Activated T-cell treated with anti-CD3 and anti-CD28 coated beads for 48 hours (primary cell): ENCODE data around the gene WASHC4.

ENCODE experiments used
- DNase-seq: peaks from one replicate; pipeline ENCODE4 v3.0.0-alpha.2; 2020; ENCODE audit warnings: low read depth

WASHC4 gene

DNA sequence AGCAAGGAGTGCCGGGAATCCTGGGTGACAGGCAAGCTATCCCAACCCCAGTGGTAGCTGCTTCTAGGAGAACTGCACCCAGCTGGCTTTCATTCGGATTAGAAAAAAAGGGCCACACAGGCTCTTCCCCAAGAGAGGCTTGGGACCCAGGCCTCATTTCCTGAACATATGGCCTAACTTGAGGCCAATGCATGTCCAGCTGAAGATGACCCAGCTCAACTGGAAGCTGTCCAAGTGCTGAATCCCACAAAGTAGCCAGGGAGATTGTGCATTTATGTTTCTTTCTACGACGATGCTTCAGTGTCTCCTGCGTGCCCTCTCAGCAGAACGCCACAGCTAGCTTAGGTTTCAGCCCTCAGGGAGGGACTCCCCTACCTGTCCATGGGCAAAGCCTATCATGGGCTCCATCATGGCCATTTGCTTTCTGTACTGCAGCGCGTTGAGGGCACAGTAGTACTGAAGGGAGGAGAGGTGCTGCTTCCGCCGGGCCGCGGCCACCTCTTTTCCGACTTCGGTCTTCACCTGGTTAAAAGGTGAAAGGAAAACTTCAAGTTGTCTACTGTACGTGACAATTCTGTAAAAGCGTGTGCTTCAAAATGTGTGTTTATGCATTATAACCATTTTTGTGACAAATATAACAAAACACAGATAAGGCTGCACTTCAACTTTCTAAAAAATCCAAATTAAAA is 99.3 kb downstream of the WASHC4 start:
- no peak for DNase-seq

DNA sequence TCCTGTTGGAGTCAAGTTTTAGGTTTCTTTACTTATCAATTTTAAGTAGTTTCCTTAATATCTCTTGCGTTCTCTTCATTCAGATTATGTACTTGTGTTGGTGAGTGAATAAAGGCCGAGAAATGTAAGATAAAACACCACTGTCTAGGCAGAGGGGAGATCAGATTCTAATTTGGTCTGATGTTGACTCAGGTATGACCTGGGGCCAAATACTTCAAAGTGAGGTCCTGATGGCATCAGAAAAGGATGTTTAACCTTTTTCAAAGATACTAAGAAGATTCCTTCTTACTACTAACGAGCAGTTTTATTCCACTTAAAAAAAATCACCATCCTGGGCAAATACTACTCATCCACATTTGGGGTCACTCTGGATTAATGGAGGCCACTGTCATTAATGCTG is 101.6 kb downstream of the WASHC4 start:
- no peak for DNase-seq

DNA sequence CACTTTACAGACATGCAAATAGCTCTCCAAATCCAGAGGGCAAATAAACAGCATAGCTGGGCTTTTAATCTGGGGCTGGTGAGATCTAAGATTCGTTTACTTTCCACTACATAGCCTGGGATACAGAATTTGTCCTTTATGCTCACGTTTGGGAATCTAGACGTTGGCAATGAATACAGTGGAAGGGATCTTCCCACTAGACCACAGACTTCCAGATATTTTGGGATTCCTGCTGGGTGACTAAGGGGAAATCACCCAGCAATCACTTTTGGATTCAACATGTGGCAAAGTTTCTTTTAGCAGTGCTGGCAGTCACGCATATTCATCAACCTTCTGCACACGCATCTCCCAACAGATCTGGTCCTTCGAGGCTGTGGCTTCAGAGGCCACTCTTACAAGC is 104.9 kb downstream of the WASHC4 start:
- DNase-seq: no peak

DNA sequence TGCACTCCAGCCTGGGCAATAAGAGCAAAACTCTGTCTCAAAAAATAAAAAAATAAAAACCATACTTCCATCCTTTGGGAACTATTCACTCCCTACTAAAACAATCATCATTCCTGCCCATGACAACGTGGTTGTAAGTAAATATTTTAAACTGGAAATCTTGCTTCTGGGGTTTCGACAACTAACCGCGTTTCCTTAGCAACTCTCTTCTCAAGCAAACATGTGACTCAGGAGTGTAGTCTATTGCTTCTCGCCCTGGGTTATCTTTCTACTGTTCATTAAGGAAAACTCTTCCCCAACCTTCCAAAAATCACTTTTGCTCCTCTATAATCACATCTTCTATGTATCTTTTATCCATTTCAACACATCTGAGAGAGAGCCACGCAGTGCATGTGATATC is 106.6 kb downstream of the WASHC4 start:
- no peak for DNase-seq

DNA sequence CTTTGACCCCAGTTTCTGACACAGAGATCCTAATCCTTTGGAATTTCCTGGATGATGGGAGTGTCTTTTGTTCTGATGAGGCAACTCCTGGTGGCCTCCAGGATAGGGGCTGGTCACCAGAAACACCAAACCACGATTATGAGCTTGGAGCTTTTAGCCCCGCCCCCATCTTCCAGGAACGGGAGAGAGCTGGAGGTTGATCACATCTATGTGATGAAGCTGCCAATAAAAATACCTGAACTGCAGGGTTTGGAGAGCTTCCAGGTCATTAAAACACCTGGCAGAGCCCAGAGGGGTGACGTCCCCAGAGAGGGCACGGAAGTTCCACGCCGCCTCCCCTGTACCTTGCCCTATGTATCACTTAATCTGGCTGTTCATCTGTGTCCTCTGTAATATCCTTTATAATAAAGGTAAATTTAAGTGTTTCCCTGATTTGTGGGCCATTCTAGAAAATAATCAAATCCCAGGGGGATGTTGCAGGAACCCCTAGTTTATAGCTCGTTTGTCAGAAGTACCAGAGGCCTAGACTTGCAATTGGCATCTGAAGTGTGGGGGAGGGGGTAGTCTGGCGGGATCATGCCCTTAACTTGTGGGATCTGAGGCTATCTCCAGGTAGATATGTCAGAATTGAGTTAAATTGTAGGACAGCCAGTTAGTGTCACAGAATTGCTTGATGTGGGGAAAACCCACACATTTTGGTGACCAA is 107.3 kb downstream of the WASHC4 start:
- DNase-seq: no peak

DNA sequence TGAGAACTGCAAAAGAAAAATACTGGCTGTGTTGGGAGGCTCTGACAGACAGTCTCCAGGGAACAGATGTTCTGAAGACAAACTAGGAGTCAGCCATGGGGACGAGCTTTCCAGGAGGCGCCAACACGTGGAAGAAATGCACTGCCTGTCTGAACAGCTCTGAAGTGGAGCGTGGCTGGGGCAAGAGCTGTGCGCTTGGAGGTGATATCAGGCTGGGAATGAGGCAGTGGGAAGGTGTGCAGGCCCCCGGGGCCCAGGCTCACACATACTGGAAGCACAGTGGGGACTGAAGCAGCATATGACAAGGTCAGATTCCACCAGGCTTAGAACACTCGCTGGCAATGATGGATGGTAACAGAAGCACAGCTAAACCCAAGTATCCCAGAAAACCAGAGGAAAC is 110.9 kb downstream of the WASHC4 start:
- no peak for DNase-seq
